GM15510 (cell line): ENCODE measurements around the gene ACTN3.

ENCODE experiments used
- POLR2A ChIP-seq: IDR thresholded peaks from 3 replicates; pipeline ENCODE4 v1.6.1; 2011; ENCODE audit warnings: borderline replicate concordance; ENCODE audit not compliant: insufficient read length; ENCODE audit errors: extremely low read depth

The ACTN3 gene

DNA sequence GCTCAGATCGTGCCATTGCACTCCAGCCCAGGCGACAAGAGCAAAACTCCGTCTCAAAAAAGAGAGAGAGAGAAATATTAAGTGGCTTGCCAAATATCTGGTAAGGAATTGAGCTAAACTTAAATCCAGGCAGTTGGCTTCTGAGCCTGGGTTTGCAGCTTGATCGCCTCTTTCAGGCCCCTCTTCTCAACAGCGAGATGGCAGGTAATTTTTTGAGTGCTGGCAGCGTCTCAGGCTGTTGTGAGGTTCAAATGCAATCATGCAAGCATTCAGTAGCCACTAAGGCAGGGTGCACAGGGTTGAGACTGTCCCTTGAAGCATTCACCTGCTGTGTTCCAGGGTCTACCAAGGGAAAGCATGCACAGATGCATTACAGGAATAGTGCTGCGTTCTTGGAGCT, 22.4 kb downstream of the ACTN3 start:
- TF ChIP-seq POLR2A, result no peak

- TF ChIP-seq POLR2A, result no peak
These were observed 23.6 kb downstream of the ACTN3 start for GRCh38 chr11:66570079-66570849.

DNA sequence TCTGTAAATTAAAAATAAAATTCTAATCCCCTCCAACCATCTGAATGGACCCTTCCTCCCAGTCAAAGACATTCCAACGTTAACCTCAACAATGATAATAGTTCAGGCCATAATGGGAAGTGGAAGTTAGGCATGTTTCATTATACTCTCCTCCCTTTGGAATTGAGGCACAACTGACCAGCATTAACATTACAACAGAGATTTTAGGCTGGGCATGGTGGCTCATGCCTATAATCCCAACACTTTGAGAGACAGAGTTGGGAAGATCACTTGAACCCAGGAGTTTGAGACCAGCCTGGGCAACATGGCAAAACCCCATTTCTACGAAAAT, 24.1 kb downstream of the ACTN3 start:
- TF ChIP-seq POLR2A, result no peak

GRCh38 chr11:66579017-66579606, 32.4 kb downstream of the ACTN3 start:
- no peak for TF ChIP-seq POLR2A

GRCh38 chr11:66580803-66581202, 34.1 kb downstream of the ACTN3 start:
- TF ChIP-seq POLR2A, result no peak

DNA sequence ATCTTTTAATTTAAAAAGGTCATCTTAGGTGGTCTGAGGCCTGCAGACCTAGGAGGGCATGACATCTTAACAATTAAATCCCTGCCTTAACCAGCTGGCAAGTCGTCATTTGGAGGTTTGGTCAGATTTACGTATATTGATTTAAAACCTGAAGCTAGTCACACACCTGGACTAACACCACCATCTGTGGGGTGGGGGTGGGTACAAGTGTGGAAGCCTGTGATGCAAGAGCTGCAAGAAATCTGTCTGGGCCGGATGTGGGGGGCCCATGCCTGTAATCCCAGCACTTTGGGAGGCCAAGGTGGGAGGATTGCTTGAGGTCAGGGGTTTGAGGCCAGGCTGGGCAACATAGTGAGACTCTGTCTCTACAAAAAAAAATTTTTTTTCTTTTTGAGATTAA, 34.6 kb downstream of the ACTN3 start:
- no peak for TF ChIP-seq POLR2A

GRCh38 chr11:66586136-66586535, 39.4 kb downstream of the ACTN3 start:
- TF ChIP-seq POLR2A, result no peak

GRCh38 chr11:66589996-66590675, 43.4 kb downstream of the ACTN3 start:
- no peak for TF ChIP-seq POLR2A

DNA sequence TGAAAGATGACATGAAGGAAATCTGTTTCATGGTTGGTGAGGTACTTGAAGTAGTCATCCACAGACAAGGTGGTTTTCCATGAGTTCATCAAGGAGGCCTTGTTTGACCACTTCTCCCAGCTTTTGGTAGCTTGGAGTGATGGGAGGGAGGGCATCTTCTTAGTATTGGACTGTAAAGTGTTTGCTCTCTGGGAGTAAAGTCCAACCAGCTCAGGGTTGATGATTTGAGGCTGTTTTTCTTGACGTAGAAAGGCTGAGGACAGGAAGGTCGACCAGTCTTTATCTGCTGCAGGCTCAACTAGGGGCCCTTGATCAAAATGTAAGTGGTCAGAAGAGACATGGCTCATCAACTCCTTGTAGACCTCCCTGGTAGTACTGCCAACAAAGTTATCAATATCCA, 44.5 kb downstream of the ACTN3 start:
- no peak for TF ChIP-seq POLR2A

DNA sequence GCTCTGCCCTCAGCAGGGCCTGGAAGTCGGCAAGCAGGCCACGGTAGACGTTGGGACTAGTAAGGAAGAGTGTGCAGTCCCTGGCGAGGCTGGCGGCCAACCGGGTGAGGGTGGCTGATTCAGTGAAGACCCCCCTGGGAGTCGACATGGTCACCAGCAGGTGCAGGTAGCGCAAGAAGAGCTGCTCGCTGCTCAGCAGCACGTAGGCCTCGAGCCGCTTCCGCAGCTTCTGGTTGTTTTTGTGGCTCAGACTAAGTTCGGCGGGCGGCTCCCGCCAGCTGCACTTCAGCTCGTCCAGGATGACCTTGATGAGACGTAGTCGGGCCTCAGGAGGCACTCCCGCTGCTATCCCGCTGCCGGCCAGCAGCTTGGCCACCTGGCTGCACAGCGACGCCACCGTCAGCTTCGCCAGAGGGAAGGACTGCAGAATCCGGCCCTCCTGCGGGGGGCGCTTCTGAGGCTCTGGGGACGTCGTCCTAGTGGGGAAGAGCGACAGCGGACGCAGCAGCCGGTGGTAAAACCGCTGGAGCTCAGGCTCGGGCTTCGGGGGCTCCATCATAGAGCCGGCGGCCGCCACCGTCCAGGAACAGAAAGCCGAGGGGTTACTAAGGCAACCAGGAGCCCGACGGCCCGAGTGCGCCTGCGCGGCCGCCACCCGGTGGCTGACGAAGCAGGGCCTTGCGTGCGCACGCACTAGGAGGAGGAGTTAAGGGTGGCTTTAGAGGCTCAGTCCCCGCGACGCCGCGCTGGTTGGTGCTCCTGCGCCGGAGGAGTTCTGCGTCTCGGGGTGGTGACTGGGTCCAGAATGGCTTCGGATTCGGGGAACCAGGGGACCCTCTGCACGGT, 46.0 kb downstream of the ACTN3 start, which contains the start of the genes CCDC87 and CCS:
Gene CCDC87 (minus strand): TSS at position 607 of the 846 bp plus-strand sequence. CDS start 48 bp downstream, at position 559.
Gene CCS (plus strand): TSS at position 729 of the 846 bp plus-strand sequence. CDS start 77 bp downstream, at position 806.
- peak; percentile 98 for TF ChIP-seq POLR2A

DNA sequence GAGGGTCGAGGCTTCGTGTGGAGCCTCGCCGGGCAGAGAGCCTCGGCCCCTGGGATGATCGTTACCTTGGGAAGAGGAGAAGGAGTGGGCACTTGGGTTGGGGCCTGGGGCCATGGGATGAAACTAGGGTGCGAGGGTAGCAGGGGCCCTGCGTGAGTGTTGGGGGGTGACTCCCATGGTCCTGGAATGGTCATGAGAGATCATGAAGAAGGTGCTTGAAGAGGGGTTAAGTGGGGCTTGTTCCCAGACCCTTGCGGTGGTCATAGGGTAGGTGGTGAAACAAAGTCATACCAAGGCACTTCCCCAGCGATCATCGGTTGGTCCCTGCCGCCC, 46.6 kb downstream of the ACTN3 start:
- TF ChIP-seq POLR2A, result no peak

GRCh38 chr11:66593650-66594049, 46.9 kb downstream of the ACTN3 start:
- no peak for TF ChIP-seq POLR2A

DNA sequence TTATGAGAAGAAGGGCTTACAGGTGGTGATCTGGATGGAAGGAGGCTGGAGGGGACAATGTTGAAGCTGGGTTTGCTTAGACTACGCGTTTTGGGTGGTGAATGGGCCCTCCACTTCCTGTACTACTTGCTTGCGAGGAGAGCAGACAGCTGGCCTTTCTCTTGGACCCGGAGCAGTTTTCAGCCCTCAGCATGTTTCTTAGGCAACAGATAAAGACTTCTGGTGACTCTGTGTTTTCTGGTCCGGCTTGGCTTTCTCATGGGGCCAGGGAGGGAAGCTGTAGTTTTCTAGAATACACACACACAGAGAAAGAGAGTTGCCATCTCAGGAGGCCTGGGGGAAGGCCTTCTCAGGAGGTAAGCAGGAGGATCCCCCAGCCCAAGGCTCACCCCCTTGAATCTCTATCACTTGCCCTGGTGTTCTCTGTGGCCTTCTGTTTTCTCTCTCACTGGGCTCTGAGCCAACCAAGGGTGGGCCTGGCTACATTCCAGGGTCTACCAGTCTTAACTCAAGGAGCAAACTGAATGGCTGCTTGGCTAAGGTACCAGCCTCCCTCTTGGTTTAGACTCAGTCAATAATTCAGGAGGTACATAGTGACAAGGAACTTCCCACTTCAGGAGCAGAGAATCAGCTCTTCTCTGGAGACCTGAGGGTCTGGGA, 48.7 kb downstream of the ACTN3 start:
- TF ChIP-seq POLR2A, result no peak

DNA sequence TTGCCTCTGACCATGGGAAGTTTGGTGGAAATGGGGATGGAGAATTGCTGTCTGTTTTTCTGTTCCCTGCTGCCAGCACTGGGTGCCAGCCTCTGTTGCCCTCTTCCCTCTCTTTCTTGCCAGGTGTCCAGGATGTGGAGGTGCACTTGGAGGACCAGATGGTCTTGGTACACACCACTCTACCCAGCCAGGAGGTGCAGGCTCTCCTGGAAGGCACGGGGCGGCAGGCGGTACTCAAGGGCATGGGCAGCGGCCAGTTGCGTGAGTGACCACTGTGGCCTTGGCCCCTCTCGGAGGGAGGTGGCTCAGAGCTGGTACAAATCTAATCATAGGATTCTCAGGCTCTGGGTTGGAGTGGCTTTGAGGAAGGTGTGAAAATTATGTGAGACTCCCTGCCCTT, 52.3 kb downstream of the ACTN3 start:
- no peak for TF ChIP-seq POLR2A

GRCh38 chr11:66600219-66600618, 53.5 kb downstream of the ACTN3 start:
- no peak for TF ChIP-seq POLR2A

DNA sequence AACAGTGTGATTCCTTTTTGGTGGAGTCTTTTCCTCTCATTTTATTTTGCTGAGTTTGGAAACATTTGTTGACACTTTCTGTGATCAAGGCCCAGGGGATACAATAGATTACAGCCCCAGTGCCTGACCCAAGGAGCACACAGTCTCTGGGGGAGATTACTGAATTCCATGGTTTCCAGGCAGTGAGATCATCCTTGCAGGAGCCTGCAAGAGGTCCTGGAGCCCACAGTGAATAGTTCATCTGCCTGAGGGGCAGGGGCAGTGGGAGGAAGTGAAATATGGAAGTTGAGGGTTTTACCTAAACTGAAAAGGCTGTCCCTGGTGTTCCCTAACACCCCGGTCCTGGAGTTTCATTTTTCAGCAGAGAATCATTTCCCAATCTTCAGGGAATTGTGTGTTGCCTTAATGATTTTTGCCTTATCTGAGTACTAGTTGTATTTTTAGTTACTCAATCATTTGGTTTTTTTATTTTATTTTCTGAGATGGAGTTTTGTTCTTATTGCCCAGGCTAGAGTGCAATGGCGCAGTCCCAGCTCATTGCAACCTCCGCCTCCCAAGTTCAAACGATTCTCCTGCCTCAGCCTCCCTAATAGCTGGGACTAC, 54.0 kb downstream of the ACTN3 start:
- no peak for TF ChIP-seq POLR2A
